Stomach (tissue), 4 donors: ENCODE results near the gene PUS1.

Experiments used
- CTCF ChIP-seq, 7 experiments: fragments of 450-650 bp in 4 of 7; fragments of 200-600 bp in 3 of 7; sonication (generic) in 3 of 7; IDR thresholded peaks; one replicate each; pipeline ENCODE4 v1.5.1; 2016 to 2019; ENCODE audit warnings: antibody characterized with exemption in 7 of 7, control low read depth in 2 of 7, mild to moderate bottlenecking in 1 of 7
- EP300 ChIP-seq: sonication (generic); formaldehyde crosslinking; IDR thresholded peaks from one replicate; pipeline ENCODE4 v1.6.1; 2017; ENCODE audit warnings: antibody characterized with exemption
- POLR2A ChIP-seq, 4 donors: fragments of 450-650 bp; IDR thresholded peaks; one replicate each; pipeline ENCODE4 v1.6.1; 2016; ENCODE audit warnings: antibody characterized with exemption in 4 of 4, control low read depth in 2 of 4, mild to moderate bottlenecking in 1 of 4, moderate library complexity in 1 of 4
- POLR2AphosphoS5 ChIP-seq, 3 donors: sonication (generic); formaldehyde crosslinking; IDR thresholded peaks; one replicate each; pipeline ENCODE4 v1.6.1; 2016; ENCODE audit warnings: antibody characterized with exemption in 3 of 3

DNA sequence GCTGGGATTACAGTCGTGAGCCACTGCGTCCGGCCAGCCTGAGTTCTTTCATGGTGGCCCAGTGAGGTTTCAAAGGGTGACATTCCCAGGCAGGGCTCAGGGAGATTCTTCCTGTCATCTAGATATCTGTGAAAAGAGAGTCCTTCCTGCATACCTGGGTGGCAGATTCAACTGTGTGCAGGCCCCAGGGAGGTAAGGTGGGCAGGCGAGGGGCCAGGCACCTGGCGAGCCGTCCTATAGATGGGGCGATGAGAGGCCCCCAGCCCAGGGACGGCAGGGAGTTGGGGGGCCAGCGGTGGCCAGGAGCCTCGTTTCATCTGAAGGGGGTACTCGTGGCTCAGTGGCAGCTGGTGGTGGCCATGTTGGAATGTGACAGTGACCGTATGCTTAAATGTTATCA is 13.6 kb downstream of the PUS1 start:
- TF ChIP-seq CTCF (IDR thresholded peaks at IDR 0.05) (no peak), POLR2A (IDR thresholded peaks at IDR 0.05) (no peak), POLR2AphosphoS5 (IDR thresholded peaks at IDR 0.05) (no peak), EP300 (no peak)
